ENCODE measurements around the gene KMT2E. TPM values are rescaled to one million over a fixed set of nuclear protein-coding genes. Genes with fewer than 3 reads are reported as not detected.

Gene KMT2E
- polyA plus RNA-seq, 3 donors from 2014 or later: 74.3 to 234 (median 114) TPM

GRCh38 chr7:105016068-105016708 is 2.2 kb downstream of the KMT2E start:
- no peak for DNase-seq
- Mint-ChIP-seq H3K27ac (peak overlapping the region; percentile 99 to 100 (median 100)), H3K36me3 (peaks cover 0 to 7% (median 4%) of the 10 kb centered on the region in 3 donors), H3K27me3 (ENCODE audit: low read depth in 3 of 3) (peaks cover 36 to 54% (median 43%) of the 10 kb centered on the region in 3 donors), H3K4me3 (peak overlapping the region; percentile 97 to 100 (median 98)), H3K9me3 (peaks cover 0 to 5% (median 0%) of the 10 kb centered on the region in 6 donors), H3K4me1 (peaks cover 47 to 72% of the 10 kb centered on the region in 2 donors)

GRCh38 chr7:105016709-105017656 is 3.0 kb downstream of the KMT2E start:
- no peak for DNase-seq
- H3K4me3 Mint-ChIP-seq: peak overlapping the region; percentile 97 to 100 (median 98)
- H3K27me3 Mint-ChIP-seq (ENCODE audit: low read depth in 3 of 3): peaks cover 34 to 48% (median 37%) of the 10 kb centered on the region in 3 donors
- peak overlapping the region; percentile 99 to 100 (median 100) for H3K27ac Mint-ChIP-seq
- peaks cover 52 to 72% of the 10 kb centered on the region in 2 donors for H3K4me1 Mint-ChIP-seq
- H3K9me3 Mint-ChIP-seq: peaks cover 0 to 5% (median 0%) of the 10 kb centered on the region in 6 donors
- H3K36me3 Mint-ChIP-seq: peaks cover 0 to 4% (median 3%) of the 10 kb centered on the region in 3 donors

GRCh38 chr7:105017657-105018365 is 3.8 kb downstream of the KMT2E start:
- peaks cover 29 to 40% (median 34%) of the 10 kb centered on the region in 3 donors for H3K27me3 Mint-ChIP-seq (ENCODE audit: low read depth in 3 of 3)
- peaks cover 58 to 77% of the 10 kb centered on the region in 2 donors for H3K4me1 Mint-ChIP-seq
- peak overlapping the region; percentile 99 to 100 (median 100) for H3K27ac Mint-ChIP-seq
- DNase-seq: no peak
- H3K36me3 Mint-ChIP-seq: peaks cover 0 to 4% (median 0%) of the 10 kb centered on the region in 3 donors
- peak overlapping the region; percentile 97 to 100 (median 98) for H3K4me3 Mint-ChIP-seq
- peaks cover 0 to 4% (median 0%) of the 10 kb centered on the region in 6 donors for H3K9me3 Mint-ChIP-seq

GRCh38 chr7:105019269-105019668 is 5.3 kb downstream of the KMT2E start:
- Mint-ChIP-seq H3K4me3 (peak overlapping the region in 3 of 5 donors; percentile 9 to 81 (median 53)), H3K36me3 (peaks cover 0 to 4% (median 0%) of the 10 kb centered on the region in 3 donors), H3K27me3 (ENCODE audit: low read depth in 3 of 3) (peaks cover 15 to 28% (median 22%) of the 10 kb centered on the region in 3 donors), H3K4me1 (peaks cover 71 to 92% of the 10 kb centered on the region in 2 donors), H3K9me3 (no peaks in the 10 kb centered on the region), H3K27ac (peak overlapping the region in 3 of 6 donors; percentile 15 to 78 (median 51))
- DNase-seq: no peak

- H3K36me3 Mint-ChIP-seq: no peaks in the 10 kb centered on the region
- no peak for DNase-seq
- H3K27ac Mint-ChIP-seq: peak overlapping the region; percentile 34 to 78 (median 64)
- H3K4me3 Mint-ChIP-seq: peak overlapping the region; percentile 3 to 71 (median 53)
- H3K27me3 Mint-ChIP-seq (ENCODE audit: low read depth in 3 of 3): peaks cover 3 to 13% (median 13%) of the 10 kb centered on the region in 3 donors
- H3K4me1 Mint-ChIP-seq: peaks cover 85 to 100% of the 10 kb centered on the region in 2 donors
- no peaks in the 10 kb centered on the region for H3K9me3 Mint-ChIP-seq
Observed at GRCh38 chr7:105020926-105021325, 6.9 kb downstream of the KMT2E start.

GRCh38 chr7:105021352-105021751 is 7.3 kb downstream of the KMT2E start:
- Mint-ChIP-seq H3K36me3 (no peaks in the 10 kb centered on the region), H3K4me3 (peak overlapping the region; percentile 3 to 71 (median 39)), H3K4me1 (peaks cover 85 to 100% of the 10 kb centered on the region in 2 donors), H3K27me3 (ENCODE audit: low read depth in 3 of 3) (peaks cover 3 to 13% (median 12%) of the 10 kb centered on the region in 3 donors), H3K27ac (peak overlapping the region; percentile 2 to 78 (median 64)), H3K9me3 (no peaks in the 10 kb centered on the region)
- DNase-seq: no peak

GRCh38 chr7:105021967-105022366 is 8.0 kb downstream of the KMT2E start:
- Mint-ChIP-seq H3K9me3 (no peaks in the 10 kb centered on the region), H3K4me3 (peak overlapping the region; percentile 35 to 61 (median 39)), H3K27me3 (ENCODE audit: low read depth in 3 of 3) (peaks cover 3 to 13% (median 9%) of the 10 kb centered on the region in 3 donors), H3K36me3 (no peaks in the 10 kb centered on the region), H3K27ac (peak overlapping the region in 5 of 6 donors; percentile 1 to 86 (median 55)), H3K4me1 (peaks cover 84 to 100% of the 10 kb centered on the region in 2 donors)
- DNase-seq: no peak

GRCh38 chr7:105022458-105022857 is 8.5 kb downstream of the KMT2E start:
- H3K9me3 Mint-ChIP-seq: no peaks in the 10 kb centered on the region
- H3K4me1 Mint-ChIP-seq: peaks cover 84 to 100% of the 10 kb centered on the region in 2 donors
- DNase-seq: no peak
- no peaks in the 10 kb centered on the region for H3K36me3 Mint-ChIP-seq
- peak overlapping the region; percentile 35 to 61 (median 39) for H3K4me3 Mint-ChIP-seq
- H3K27ac Mint-ChIP-seq: peak overlapping the region; percentile 55 to 86 (median 62)
- peaks cover 3 to 13% (median 5%) of the 10 kb centered on the region in 3 donors for H3K27me3 Mint-ChIP-seq (ENCODE audit: low read depth in 3 of 3)

GRCh38 chr7:105024734-105025133 is 10.7 kb downstream of the KMT2E start:
- Mint-ChIP-seq H3K4me1 (peaks cover 91 to 100% of the 10 kb centered on the region in 2 donors), H3K9me3 (no peaks in the 10 kb centered on the region), H3K4me3 (peak overlapping the region in 1 of 5 donors; percentile 60), H3K27me3 (ENCODE audit: low read depth in 3 of 3) (peaks cover 3 to 13% (median 7%) of the 10 kb centered on the region in 3 donors), H3K36me3 (no peaks in the 10 kb centered on the region), H3K27ac (peak overlapping the region; percentile 19 to 83 (median 72))
- DNase-seq: no peak

- H3K36me3 Mint-ChIP-seq: no peaks in the 10 kb centered on the region
- peaks cover 90 to 94% of the 10 kb centered on the region in 2 donors for H3K4me1 Mint-ChIP-seq
- peak overlapping the region; percentile 18 to 72 (median 54) for H3K27ac Mint-ChIP-seq
- H3K9me3 Mint-ChIP-seq: no peaks in the 10 kb centered on the region
- H3K4me3 Mint-ChIP-seq: peak overlapping the region in 2 of 5 donors; percentile 12 to 53
- H3K27me3 Mint-ChIP-seq (ENCODE audit: low read depth in 3 of 3): peaks cover 3 to 13% (median 5%) of the 10 kb centered on the region in 3 donors
- DNase-seq: no peak
Observed at GRCh38 chr7:105026750-105027149, 12.7 kb downstream of the KMT2E start.

GRCh38 chr7:105027176-105027853 is 13.3 kb downstream of the KMT2E start:
- H3K4me3 Mint-ChIP-seq: peak overlapping the region in 4 of 5 donors; percentile 15 to 47 (median 24)
- H3K36me3 Mint-ChIP-seq: no peaks in the 10 kb centered on the region
- peaks cover 88 to 89% of the 10 kb centered on the region in 2 donors for H3K4me1 Mint-ChIP-seq
- peak overlapping the region in 4 of 6 donors; percentile 47 to 71 (median 57) for H3K27ac Mint-ChIP-seq
- H3K27me3 Mint-ChIP-seq (ENCODE audit: low read depth in 3 of 3): peaks cover 3 to 9% (median 9%) of the 10 kb centered on the region in 3 donors
- H3K9me3 Mint-ChIP-seq: no peaks in the 10 kb centered on the region
- DNase-seq: no peak

- Mint-ChIP-seq H3K9me3 (no peaks in the 10 kb centered on the region), H3K36me3 (no peaks in the 10 kb centered on the region), H3K4me1 (peaks cover 85 to 86% of the 10 kb centered on the region in 2 donors), H3K27ac (peak overlapping the region in 2 of 6 donors; percentile 43 to 54), H3K27me3 (ENCODE audit: low read depth in 3 of 3) (peaks cover 0 to 9% (median 6%) of the 10 kb centered on the region in 3 donors), H3K4me3 (peak overlapping the region; percentile 24 to 64 (median 33))
- DNase-seq: no peak
Observed at GRCh38 chr7:105028004-105028403, 14.0 kb downstream of the KMT2E start.
